Caco-2 (cell line): ENCODE results near the gene BEND5. TPM values are rescaled to one million over a fixed set of nuclear protein-coding genes. Genes with fewer than 3 reads are reported as not detected.

Experiments
- BruUV-seq: library from RNA; stranded (reverse); fragments of 400-500 nt; replicated peaks from 2 replicates; lab custom pipeline; 2021; lab: Mats Ljungman, UMichigan
- CTCF ChIA-PET: fragments of 300-600 bp; sonication (Branson Sonifier 250); formaldehyde crosslinking; loops from one replicate; lab custom pipeline; 2022; ENCODE audit warnings: antibody characterized with exemption; lab: Charles Lee
- POLR2A ChIA-PET: fragments of 300-600 bp; sonication (Branson Sonifier 250); formaldehyde crosslinking; loops from one replicate; lab custom pipeline; 2022; ENCODE audit warnings: antibody characterized with exemption; lab: Charles Lee
- DNase-seq, 2 experiments: peaks; one replicate each; pipeline versions ENCODE4 v3.0.0 to v3.0.0-alpha.2; 2020 to 2022
- H3K27me3 ChIP-seq: replicated peaks from 2 replicates; pipeline ENCODE4 v1.6.0; 2011; ENCODE audit warnings: low read length; ENCODE audit not compliant: control insufficient read depth, insufficient read depth
- H3K36me3 ChIP-seq: 2 replicates; pipeline ENCODE4 v1.5.1; 2011; ENCODE audit warnings: low read length; ENCODE audit not compliant: control insufficient read depth, insufficient read depth
- H3K4me1 ChIP-seq: fragments of 250-450 bp; sonication (Bioruptor Pico); 2 replicates; pipeline ENCODE4 v1.5.1; 2020; ENCODE audit warnings: mild to moderate bottlenecking
- H3K4me3 ChIP-seq: 2 replicates; pipeline ENCODE4 v1.5.1; 2011; ENCODE audit warnings: low read depth, mild to moderate bottlenecking, control low read depth, low read length
- H3K9me3 ChIP-seq: fragments of 250-450 bp; sonication (Bioruptor Pico); 2 replicates; pipeline ENCODE4 v1.5.1; 2020; ENCODE audit warnings: mild to moderate bottlenecking, moderate library complexity
- H3K27ac Mint-ChIP-seq: one replicate; pipeline ENCODE4 v1.8.0; 2022; ENCODE audit warnings: mixed read lengths; ENCODE audit not compliant: unreplicated experiment
- H3K27me3 Mint-ChIP-seq: one replicate; pipeline ENCODE4 v1.8.0; 2022; ENCODE audit warnings: mixed read lengths; ENCODE audit not compliant: insufficient read depth, unreplicated experiment
- H3K36me3 Mint-ChIP-seq: one replicate; pipeline ENCODE4 v1.8.0; 2022; ENCODE audit warnings: mild to moderate bottlenecking, mixed read lengths; ENCODE audit not compliant: insufficient read depth, unreplicated experiment
- H3K4me1 Mint-ChIP-seq: one replicate; pipeline ENCODE4 v1.8.0; 2022; ENCODE audit warnings: low read depth, mixed read lengths; ENCODE audit not compliant: unreplicated experiment
- H3K4me3 Mint-ChIP-seq: one replicate; pipeline ENCODE4 v1.8.0; 2022; ENCODE audit warnings: mild to moderate bottlenecking, moderate library complexity, mixed read lengths; ENCODE audit not compliant: unreplicated experiment
- H3K9me3 Mint-ChIP-seq: one replicate; pipeline ENCODE4 v1.8.0; 2022; ENCODE audit warnings: mixed read lengths; ENCODE audit not compliant: unreplicated experiment
- CTCF ChIP-seq, 2 experiments: fragments of 200-600 bp in 1 of 2; IDR thresholded peaks; 1 replicate in 1 of 2; 2 replicates in 1 of 2; pipeline versions ENCODE4 v1.5.1 to v1.8.0; 2011 to 2022; ENCODE audit warnings: antibody characterized with exemption in 1 of 2, control low read depth in 1 of 2, inconsistent platforms in 1 of 2, low read depth in 1 of 2, low read length in 1 of 2, mild to moderate bottlenecking in 1 of 2, moderate library complexity in 1 of 2; ENCODE audit not compliant: insufficient read depth in 1 of 2, severe bottlenecking in 1 of 2, unreplicated experiment in 1 of 2
- intact Hi-C: fragments of 100-400 bp; cut with micrococcal nuclease; formaldehyde crosslinking; loops from one replicate; pipeline ENCODE4 v1.10.0; 2022; ENCODE audit not compliant: unreplicated experiment
- total RNA-seq: library from RNA; stranded (reverse); gene quantifications from 2 replicates; pipeline ENCODE4 v1.2.3, GENCODE V29; 2022

Gene BEND5
- total RNA-seq, 1 experiment from 2014 or later = 0.57 TPM

GRCh38 chr1:48695161-48695560 lies 81.5 kb downstream of the BEND5 start:
- Mint-ChIP-seq H3K27ac (no peak overlapping the region), H3K4me1 (no peaks in the 10 kb centered on the region), H3K4me3 (no peak overlapping the region), H3K27me3 (peaks cover 9% of the 10 kb centered on the region), H3K36me3 (no peaks in the 10 kb centered on the region), H3K9me3 (no peaks in the 10 kb centered on the region)
- H3K4me3 ChIP-seq = no peak overlapping the region
- ChIA-PET POLR2A (no interaction called here), CTCF (no interaction called here)
- no peak for DNase-seq
- no TSS peak for BruUV-seq
- H3K36me3 ChIP-seq = no peaks in the 10 kb centered on the region
- TF ChIP-seq CTCF (IDR thresholded peaks at IDR 0.05; ENCODE audit: insufficient read depth in 1 of 2, low read depth in 1 of 2, low read length in 1 of 2, severe bottlenecking in 1 of 2, unreplicated experiment in 1 of 2) = no peak
- intact Hi-C loops = no loop called here
- H3K4me1 ChIP-seq = no peaks in the 10 kb centered on the region
- no peaks in the 10 kb centered on the region for H3K27me3 ChIP-seq
- H3K9me3 ChIP-seq = no peaks in the 10 kb centered on the region

GRCh38 chr1:48693674-48694320 lies 82.9 kb downstream of the BEND5 start:
- no peaks in the 10 kb centered on the region for H3K27me3 ChIP-seq
- H3K4me3 Mint-ChIP-seq = no peak overlapping the region
- H3K9me3 ChIP-seq = no peaks in the 10 kb centered on the region
- no peak for DNase-seq
- no peaks in the 10 kb centered on the region for H3K4me1 ChIP-seq
- H3K27me3 Mint-ChIP-seq = peaks cover 8% of the 10 kb centered on the region
- H3K36me3 ChIP-seq = no peaks in the 10 kb centered on the region
- no peak overlapping the region for H3K4me3 ChIP-seq
- no peaks in the 10 kb centered on the region for H3K4me1 Mint-ChIP-seq
- intact Hi-C loops = no loop called here
- H3K9me3 Mint-ChIP-seq = no peaks in the 10 kb centered on the region
- CTCF ChIA-PET = no interaction called here
- BruUV-seq = no TSS peak
- POLR2A ChIA-PET = no interaction called here
- H3K27ac Mint-ChIP-seq = no peak overlapping the region
- TF ChIP-seq CTCF (IDR thresholded peaks at IDR 0.05; ENCODE audit: insufficient read depth in 1 of 2, low read depth in 1 of 2, low read length in 1 of 2, severe bottlenecking in 1 of 2, unreplicated experiment in 1 of 2) = no peak
- H3K36me3 Mint-ChIP-seq = no peaks in the 10 kb centered on the region

GRCh38 chr1:48693180-48693579 lies 83.5 kb downstream of the BEND5 start:
- Histone ChIP-seq H3K36me3 (no peaks in the 10 kb centered on the region), H3K4me3 (no peak overlapping the region), H3K27me3 (no peaks in the 10 kb centered on the region), H3K4me1 (no peaks in the 10 kb centered on the region), H3K9me3 (no peaks in the 10 kb centered on the region)
- H3K27me3 Mint-ChIP-seq = peaks cover 8% of the 10 kb centered on the region
- no peak overlapping the region for H3K4me3 Mint-ChIP-seq
- no peaks in the 10 kb centered on the region for H3K36me3 Mint-ChIP-seq
- TF ChIP-seq CTCF (IDR thresholded peaks at IDR 0.05; ENCODE audit: insufficient read depth in 1 of 2, low read depth in 1 of 2, low read length in 1 of 2, severe bottlenecking in 1 of 2, unreplicated experiment in 1 of 2) = no peak
- ChIA-PET POLR2A (no interaction called here), CTCF (interaction anchor here (0.7 kb wide), 1 partner anchor 13 kb away, joined by 4 read pairs; no protein-coding TSS in a partner anchor)
- H3K9me3 Mint-ChIP-seq = no peaks in the 10 kb centered on the region
- H3K4me1 Mint-ChIP-seq = peaks cover 4% of the 10 kb centered on the region
- no peak overlapping the region for H3K27ac Mint-ChIP-seq
- intact Hi-C loops = no loop called here
- no TSS peak for BruUV-seq
- no peak for DNase-seq
